Neural crest cell (in vitro differentiated cells): ENCODE measurements around the gene POLR1G. TPM values are rescaled to one million over a fixed set of nuclear protein-coding genes. Genes with fewer than 3 reads are reported as not detected.

Source experiments
- DNase-seq: peaks from one replicate; pipeline ENCODE4 v3.0.0; 2021; ENCODE audit warnings: low read depth, mixed read lengths, low spot score
- H3K27ac Mint-ChIP-seq: one replicate; pipeline ENCODE4 v1.8.0; 2021; ENCODE audit warnings: mild to moderate bottlenecking, mixed read lengths; ENCODE audit not compliant: unreplicated experiment
- H3K27me3 Mint-ChIP-seq: 2 replicates; pipeline ENCODE4 v1.8.0; 2021; ENCODE audit warnings: low read depth, mild to moderate bottlenecking, mixed read lengths
- H3K36me3 Mint-ChIP-seq: 2 replicates; pipeline ENCODE4 v1.8.0; 2021; ENCODE audit warnings: low read depth, mild to moderate bottlenecking, mixed read lengths
- H3K4me1 Mint-ChIP-seq: 2 replicates; pipeline ENCODE4 v1.8.0; 2021; ENCODE audit warnings: mixed read lengths
- H3K4me3 Mint-ChIP-seq: one replicate; pipeline ENCODE4 v1.8.0; 2021; ENCODE audit warnings: mild to moderate bottlenecking, mixed read lengths
- H3K9me3 Mint-ChIP-seq: 2 replicates; pipeline ENCODE4 v1.8.0; 2021; ENCODE audit warnings: mixed read lengths
- total RNA-seq: library from RNA; stranded (reverse); gene quantifications from 2 replicates; pipeline ENCODE4 v1.2.1, GENCODE V29; 2021
- TF ChIP-seq, protein P1 (sequence below): fragments of 200-600 bp; sonication (generic); conservative IDR thresholded peaks from 2 replicates; pipeline ENCODE4 v1.5.0; 2021; ENCODE audit warnings: antibody characterized with exemption, mild to moderate bottlenecking

The POLR1G gene
- total RNA-seq, 1 donor from 2014 or later: 11.7 TPM

DNA sequence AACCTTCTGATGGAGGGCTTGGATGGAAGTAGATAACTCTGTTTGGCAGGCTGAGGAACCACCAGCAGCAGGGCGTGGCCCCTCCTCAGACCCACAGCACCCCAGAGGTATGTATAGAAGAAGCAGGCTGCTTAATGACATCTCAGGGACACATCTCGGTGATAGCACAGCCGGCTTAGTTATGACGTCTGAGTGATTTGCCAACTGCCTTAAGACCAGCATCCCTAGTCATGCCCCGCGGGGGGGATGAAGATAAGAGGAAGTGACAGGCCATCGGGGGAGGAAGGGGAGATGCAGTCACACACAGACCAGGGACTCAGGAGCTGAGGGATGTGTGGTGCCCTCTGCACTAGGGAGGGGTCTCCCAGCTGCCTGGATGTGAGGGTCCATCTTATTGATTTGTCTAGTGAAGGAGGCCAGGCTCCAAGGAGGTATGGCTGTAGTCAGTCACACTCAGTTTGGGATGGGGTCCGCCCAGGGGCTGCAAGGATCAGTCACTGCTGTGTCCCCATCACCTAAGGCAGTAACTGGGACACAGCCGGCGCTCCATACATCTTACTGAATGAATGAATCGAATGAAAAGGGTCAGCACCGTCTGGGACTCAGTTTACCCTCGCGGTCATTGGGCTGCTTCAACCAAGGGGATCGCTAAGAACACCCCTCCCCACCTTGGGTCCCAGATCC is 36.5 kb downstream of the POLR1G start:
- H3K9me3 Mint-ChIP-seq: no peaks in the 10 kb centered on the region
- H3K27me3 Mint-ChIP-seq: no peaks in the 10 kb centered on the region
- peak overlapping the region; percentile 82 for H3K4me3 Mint-ChIP-seq
- H3K27ac Mint-ChIP-seq: peak overlapping the region; percentile 19
- peak; percentile 24 for DNase-seq
- H3K36me3 Mint-ChIP-seq: no peaks in the 10 kb centered on the region
- H3K4me1 Mint-ChIP-seq: peaks cover 51% of the 10 kb centered on the region
- TF ChIP-seq, protein P1, sequence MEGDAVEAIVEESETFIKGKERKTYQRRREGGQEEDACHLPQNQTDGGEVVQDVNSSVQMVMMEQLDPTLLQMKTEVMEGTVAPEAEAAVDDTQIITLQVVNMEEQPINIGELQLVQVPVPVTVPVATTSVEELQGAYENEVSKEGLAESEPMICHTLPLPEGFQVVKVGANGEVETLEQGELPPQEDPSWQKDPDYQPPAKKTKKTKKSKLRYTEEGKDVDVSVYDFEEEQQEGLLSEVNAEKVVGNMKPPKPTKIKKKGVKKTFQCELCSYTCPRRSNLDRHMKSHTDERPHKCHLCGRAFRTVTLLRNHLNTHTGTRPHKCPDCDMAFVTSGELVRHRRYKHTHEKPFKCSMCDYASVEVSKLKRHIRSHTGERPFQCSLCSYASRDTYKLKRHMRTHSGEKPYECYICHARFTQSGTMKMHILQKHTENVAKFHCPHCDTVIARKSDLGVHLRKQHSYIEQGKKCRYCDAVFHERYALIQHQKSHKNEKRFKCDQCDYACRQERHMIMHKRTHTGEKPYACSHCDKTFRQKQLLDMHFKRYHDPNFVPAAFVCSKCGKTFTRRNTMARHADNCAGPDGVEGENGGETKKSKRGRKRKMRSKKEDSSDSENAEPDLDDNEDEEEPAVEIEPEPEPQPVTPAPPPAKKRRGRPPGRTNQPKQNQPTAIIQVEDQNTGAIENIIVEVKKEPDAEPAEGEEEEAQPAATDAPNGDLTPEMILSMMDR: no peak

DNA sequence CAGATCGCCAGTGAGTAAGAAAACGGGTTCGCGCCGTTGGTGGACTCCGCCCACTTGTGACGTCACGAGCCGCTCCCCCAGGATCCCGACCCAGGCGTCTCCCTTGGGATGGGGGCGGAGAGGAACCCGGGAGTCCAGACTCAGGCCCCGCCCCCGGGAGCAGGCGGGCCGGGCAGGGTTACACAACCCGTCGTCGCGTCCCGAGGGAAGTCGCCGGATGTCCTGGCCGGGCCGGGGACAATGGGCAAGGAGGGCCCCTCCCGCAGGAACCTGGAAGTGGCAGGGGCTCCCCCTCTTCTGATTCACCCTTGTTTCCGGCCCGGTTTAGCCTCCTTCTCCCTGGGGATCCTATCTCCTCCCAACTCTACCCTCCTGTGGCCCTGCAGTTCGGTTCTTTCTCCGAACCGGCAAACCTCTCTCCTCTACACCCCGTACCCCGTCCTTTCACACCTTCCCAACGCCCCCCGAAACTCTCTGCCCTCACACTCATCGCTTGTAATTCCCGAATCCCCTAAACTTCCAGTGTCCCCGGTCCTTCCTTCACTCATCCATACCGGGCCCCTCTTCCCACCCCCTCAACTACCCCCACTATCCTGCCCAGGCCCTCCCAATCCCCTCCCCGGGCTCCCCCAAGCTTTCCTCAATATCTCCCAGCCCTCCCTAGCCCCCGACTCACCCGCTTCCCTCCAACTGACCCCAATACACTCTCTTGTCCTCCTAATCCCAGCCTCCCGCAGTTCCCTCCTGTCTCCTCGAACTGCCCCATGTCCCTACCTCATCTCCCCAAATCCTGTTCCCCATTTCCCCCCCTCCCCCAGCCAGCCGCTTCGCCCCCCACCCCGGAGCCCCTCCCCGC is 37.2 kb downstream of the POLR1G start:
- Mint-ChIP-seq H3K4me3 (peak overlapping the region; percentile 82), H3K36me3 (no peaks in the 10 kb centered on the region), H3K27me3 (no peaks in the 10 kb centered on the region), H3K27ac (peak overlapping the region; percentile 98), H3K9me3 (no peaks in the 10 kb centered on the region), H3K4me1 (peaks cover 51% of the 10 kb centered on the region)
- DNase-seq: peak; percentile 77
- TF ChIP-seq, protein P1: no peak

DNA sequence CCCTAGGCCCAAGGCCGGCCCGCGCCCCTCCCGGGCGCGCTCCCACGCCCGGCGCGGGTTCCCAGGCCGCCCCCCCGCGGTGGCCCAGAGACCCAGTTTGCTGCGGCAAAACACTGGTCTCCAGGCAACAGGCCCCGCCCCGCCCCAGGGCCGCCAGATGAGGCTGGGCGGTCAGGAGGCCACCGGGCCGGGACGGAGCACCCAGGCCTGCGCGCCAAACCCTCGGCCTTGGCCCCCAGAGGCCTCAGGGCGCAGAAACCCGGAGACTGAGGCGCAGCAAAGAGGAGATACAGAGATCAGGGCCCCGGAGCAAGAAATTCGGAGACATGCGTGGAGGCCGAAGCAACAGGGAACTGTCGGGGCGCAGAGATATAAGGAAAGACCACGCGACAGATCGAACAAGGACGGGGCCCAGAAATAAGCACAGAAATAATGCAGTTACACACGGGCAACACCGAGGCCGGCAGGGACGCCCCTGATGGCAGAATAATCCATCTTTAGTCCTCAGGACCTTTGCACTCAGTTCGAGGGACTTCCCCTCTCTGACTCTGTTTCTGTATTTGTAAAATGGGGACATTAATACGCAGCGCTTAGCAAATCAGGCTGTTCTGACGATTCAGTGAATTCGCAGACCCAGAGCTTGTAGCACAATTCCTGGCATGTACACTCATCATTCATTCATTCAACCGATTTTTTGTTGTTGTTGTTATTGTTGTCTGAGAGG is 38.0 kb downstream of the POLR1G start:
- DNase-seq: peak; percentile 81
- TF ChIP-seq, protein P1: no peak
- Mint-ChIP-seq H3K36me3 (no peaks in the 10 kb centered on the region), H3K4me3 (peak overlapping the region; percentile 79), H3K27me3 (no peaks in the 10 kb centered on the region), H3K27ac (peak overlapping the region; percentile 94), H3K9me3 (no peaks in the 10 kb centered on the region), H3K4me1 (peaks cover 55% of the 10 kb centered on the region)

DNA sequence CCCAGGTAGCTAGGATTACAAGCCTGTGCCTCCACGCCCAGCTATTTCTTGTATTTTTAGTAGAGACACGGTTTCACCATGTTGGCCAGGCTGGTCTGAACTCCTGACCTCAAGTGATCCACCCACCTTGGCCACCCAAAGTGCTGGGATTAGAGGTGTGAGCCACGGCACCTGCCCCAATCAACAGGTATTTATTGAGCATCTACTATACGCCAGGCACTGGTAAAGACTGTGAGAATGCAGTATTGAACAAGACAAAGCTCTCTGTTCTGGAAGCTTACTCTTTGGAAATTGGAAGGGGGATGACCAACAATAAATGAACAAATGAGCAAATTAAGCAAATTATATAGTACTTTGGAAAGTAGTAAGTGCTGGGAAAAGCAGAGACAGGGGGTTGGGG is 38.7 kb downstream of the POLR1G start:
- Mint-ChIP-seq H3K27me3 (peaks cover under 1% of the 10 kb centered on the region), H3K27ac (peak overlapping the region; percentile 94), H3K4me3 (peak overlapping the region; percentile 79)

DNA sequence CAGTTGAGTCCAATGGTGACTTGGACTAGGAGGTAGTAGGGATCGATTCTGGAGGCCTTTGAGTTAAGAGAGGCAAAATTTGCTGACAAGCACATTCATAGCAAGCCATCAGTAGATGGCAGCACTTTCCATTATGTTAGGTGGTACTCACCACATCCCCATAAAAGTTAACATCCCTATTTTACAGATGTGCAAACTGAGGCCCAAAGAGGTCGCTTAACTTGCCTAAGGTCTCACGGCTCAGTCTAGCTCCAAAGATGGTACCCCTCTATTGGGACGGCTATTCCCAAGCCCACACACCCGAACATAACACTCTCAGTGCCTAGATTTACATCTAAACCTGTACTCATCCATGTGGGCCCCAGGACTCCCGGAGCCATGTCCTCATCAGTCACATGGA is 39.9 kb downstream of the POLR1G start:
- no peak for DNase-seq
- Mint-ChIP-seq H3K4me3 (peak overlapping the region; percentile 75), H3K27ac (no peak overlapping the region), H3K27me3 (peaks cover 4% of the 10 kb centered on the region), H3K36me3 (no peaks in the 10 kb centered on the region), H3K4me1 (peaks cover 54% of the 10 kb centered on the region), H3K9me3 (no peaks in the 10 kb centered on the region)
- TF ChIP-seq, protein P1: peak; percentile 42

More for the DNA sequence above, 38.7 kb downstream of the POLR1G start:
- Mint-ChIP-seq H3K4me1 (peaks cover 58% of the 10 kb centered on the region), H3K36me3 (no peaks in the 10 kb centered on the region), H3K9me3 (no peaks in the 10 kb centered on the region)
- TF ChIP-seq, protein P1: no peak
- DNase-seq: no peak
